HG03025 (cell line): ENCODE data around the gene SGMS2.

Experiments used
- ATAC-seq: cut with Tn5 transposase; IDR thresholded peaks from one replicate; pipeline ENCODE4 v1.9.1; 2021; ENCODE audit warnings: mild to moderate bottlenecking, moderate library complexity; ENCODE audit not compliant: unreplicated experiment, low FRiP score

Gene SGMS2

DNA sequence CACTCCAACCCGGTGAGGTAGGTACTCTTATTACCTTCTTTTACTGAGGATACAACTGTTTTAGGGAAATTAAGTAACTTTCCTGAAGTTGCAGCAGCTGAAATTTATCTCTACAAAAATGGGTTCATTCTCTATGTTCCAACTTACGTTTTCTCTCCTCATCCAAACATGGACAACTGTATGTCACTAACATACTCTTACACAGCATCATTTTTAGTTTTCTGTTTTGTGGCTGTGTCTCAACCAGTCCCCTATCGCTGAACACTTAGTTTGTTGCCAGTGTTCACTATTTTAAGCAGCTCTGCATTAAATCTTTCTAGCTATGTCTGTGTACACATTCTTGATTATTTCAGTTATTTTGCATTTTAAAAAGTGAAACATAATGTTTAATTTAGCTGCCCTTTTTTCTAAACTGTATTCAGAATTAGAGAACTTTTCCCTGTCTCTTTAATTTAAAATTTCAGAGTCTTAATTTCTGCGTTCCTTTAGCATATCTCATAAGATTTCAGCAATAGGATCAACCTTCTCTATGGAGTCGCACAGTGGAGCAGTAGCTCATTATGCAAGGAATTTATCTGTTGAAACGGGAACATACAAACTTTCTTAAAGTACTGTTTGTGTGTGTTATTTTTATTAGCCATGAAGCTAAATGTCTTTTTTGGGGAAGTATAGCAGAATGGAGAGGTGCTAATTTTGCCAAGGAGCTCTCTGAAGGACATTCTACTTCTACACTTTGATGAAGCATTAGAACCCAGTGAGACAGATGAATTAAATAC, 3.8 kb downstream of the SGMS2 start:
- ATAC-seq, result no peak

DNA sequence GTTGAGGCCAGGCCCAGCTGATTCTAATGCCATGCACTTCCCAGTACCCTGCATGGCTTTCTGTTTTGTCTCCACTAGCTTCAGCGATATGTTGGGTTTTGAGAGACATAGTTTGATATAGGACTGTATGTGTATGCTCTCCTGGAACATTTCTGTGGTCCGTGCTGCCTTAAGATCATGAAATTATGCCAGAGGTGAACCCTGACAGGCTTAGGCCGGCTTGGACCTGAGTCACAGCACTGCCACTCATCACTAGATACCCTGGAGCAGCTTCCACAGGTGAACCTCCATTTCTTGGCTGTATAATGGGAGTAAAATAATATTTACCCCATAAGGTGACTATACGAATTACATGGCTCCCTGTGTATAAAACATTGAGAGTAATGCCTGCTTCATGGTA, 6.4 kb downstream of the SGMS2 start:
- ATAC-seq, result no peak

DNA sequence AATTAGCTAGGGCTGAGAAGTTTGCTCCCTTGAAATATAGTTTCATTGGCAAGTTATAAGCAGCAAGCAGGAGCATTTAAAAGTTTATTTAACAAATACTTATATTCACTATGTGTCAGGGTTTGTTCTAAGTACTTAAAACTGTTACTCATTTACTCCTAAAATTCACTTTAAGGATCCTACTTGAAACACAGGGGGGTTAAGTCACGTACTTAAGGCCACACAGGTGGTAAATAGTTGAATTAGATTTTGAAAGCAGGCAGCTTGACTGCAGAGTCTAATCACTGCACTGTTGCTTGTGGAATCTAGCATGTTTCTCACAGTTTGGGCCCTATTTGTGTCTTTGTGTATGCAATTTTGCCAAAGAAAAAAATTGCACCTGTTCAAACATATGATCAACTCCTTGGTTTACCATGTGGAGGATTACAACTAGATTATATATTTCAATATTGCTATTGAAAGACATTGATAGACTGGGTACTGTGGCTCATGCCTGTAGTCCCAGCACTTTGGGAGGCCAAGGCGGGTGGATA, 7.6 kb downstream of the SGMS2 start:
- no peak for ATAC-seq

DNA sequence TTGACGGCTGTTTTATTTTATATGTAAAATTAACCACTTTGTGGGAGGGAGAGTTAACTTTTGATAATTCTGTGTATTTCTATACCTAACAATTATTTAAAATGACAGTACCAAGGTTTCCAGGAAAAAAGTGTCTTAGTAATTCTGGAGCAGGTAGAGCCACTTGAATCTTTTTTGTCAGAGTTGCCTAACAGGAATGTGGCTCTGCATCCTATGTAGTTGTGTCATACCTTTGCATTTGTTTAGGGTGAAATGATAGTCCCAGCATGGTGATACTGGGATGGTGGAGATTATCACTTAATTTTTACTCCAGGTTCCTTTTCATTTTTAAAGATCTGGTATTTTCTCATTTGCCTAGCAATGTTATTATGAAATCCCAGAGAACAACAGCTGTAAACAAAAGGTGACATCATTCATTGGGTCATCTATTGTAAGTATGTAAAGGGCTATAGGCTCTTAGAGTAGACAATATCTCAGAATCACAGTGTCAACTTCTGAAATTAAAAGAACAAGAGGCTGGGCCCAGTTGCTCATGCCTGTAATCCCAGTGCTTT, 9.6 kb downstream of the SGMS2 start:
- no peak for ATAC-seq

DNA sequence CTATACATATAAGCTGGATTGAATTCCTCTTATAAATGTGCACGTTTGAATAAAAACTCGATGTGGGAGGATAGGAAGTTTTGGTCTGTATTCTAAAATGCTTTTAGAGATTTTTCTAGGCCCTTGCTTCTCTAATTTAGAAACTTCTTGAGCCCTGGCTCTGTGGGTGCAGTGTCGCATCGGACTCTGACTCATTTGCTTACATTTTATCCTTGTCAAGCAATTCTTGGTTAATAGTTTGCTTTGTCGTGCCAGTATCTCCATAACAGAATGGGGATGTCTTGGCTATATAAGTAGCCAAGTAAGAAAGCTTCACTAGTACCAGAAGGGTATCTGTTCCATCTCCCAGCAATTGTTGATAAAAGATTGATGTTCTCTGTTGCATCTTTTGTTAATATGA, 10.7 kb downstream of the SGMS2 start:
- ATAC-seq, result no peak

DNA sequence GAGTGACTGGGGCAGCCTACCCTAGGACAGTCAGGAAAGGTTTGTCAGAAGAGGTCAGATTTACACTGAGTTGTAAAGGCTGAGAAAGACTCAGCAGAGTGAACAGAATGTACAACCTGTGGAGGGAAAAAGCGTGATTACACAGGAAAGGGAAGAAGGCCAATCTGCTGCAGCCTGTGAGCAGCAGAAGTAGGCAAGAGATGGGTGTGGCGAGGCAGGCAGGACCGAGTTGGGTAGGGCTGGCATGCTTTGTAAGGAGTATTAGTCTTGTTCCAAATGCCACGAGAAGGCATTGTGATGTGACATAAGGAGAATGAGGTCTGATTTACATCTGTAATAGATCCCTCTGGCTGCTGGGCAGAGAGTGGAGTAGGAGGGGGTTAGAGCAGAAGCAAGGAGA, 12.6 kb downstream of the SGMS2 start:
- ATAC-seq, result no peak

DNA sequence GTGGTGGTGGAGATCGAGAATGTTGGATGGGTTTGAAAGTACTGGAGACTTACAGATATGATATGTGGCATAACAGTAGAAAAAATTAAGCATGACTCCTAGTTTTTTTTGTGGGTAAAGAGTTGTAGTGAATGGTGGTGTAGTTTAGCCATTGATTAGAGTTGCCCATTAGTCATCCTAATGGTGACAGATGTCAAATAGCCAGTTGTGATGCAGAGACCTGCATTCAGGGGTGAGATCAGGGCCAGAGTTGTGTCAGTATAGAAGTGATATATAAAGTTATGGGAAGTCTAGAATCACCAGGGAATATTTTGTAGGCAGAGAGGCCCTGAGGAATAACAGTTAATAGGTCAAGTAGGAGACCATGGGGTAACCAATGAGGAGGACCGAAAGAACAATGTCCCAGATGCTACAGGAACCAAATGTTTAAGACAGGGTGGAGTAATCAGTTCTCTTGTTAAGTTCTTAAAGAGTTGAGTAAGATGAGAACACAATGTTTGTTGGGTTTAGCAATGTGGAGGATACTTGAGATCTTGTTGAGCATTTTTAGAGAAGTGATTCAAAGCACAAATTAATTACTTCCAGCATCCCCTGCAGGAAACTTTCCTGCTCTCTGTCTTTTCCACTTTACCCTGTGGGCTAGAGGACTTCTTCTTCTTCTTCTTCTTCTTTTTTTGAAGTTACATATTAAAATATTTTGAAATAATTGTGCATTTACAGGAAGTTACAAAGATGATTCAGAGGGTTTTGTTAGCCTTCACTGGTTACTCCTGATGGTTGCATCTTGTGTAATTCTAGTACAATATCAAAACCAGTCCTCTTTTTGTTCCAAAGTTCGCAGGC, 13.3 kb downstream of the SGMS2 start:
- no peak for ATAC-seq

DNA sequence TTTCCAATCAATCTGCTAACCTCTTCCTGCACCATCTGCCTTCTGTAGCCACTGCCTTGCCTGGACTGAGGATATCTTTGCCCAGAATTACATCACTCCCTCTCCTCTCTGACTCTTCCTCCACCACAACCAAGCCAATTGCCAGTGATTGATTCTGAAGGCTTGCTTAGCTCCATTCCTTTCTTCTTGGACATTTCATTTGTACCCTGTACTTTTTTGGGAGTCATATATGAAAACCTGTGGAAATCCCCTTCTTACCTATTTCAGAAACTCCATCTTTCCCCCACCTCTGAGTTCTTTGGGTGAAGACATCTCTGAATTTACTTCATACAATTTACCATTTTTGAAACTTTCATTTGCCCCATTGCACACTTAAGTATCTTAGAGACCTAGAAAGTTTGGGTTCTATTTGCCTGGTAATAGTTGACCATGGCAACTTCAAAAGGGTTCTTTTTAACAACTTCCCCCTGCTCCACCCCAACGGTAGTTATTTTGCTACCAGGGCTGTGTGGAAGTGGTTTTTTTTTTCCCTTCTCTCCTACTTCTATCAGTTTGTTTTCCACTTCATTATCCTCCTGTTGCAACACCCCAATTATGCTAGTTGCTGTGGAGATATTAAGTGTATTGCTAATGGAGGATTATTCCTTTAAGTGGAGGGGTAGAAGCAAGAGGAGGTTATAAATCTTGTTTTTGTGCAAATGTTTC, 14.3 kb downstream of the SGMS2 start:
- no peak for ATAC-seq

DNA sequence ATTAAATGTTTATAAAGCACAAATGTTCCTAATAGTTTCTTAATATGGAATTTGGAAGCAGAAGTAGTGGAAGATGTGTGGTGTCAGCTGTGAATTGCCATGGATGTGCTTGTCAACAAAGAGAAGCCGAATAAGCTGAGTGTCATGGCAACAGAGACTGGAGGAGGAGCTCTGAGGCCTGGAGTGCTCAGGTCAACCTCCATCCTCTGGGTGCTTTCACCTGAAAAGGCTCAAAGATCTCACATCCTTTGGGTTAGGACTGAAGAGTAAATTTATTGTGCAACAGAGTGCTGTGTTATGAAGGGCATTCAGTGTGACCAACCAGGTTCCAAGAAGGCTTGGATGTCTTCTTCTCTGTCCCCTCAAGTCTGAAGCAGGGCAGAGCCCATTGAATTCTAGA, 18.7 kb downstream of the SGMS2 start:
- ATAC-seq, result no peak

DNA sequence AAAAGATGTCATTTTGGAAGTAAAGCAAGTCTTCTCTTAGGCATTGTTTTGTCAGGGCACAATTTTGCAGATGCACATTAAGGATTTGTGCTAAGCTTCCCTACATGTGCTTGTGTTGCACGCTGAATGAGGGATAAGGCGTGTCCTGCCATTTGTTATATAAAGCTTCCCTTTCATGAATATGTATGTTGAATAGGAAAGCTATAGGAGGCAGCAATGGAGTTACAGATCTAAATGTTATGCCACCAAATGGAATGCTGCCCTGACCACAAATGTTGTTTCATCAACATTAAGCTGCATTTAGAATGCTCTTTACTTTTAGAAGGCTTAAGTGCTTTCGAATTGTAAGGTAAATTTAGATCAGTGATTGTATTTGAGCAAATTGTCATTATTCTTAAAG, 20.9 kb downstream of the SGMS2 start:
- ATAC-seq, result no peak

DNA sequence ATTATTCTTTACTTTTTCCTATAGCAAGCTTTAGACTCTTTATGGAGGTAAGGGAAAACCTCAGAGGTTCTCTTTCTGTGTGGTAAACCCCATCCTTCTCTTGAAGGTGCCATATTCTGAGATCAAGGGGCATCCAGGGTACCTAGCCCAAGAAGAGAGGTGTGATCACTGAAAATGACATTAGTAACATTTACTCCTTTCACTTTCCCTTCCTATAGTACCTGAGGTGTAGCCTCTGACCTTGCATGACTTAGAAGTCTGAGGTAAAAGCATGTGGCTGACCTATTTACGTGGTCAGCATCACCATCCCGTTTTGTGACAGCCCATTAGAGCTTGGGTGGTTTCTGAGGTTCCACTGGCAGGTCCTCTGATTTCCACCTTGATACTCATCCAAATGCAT, 25.7 kb downstream of the SGMS2 start:
- ATAC-seq, result no peak

DNA sequence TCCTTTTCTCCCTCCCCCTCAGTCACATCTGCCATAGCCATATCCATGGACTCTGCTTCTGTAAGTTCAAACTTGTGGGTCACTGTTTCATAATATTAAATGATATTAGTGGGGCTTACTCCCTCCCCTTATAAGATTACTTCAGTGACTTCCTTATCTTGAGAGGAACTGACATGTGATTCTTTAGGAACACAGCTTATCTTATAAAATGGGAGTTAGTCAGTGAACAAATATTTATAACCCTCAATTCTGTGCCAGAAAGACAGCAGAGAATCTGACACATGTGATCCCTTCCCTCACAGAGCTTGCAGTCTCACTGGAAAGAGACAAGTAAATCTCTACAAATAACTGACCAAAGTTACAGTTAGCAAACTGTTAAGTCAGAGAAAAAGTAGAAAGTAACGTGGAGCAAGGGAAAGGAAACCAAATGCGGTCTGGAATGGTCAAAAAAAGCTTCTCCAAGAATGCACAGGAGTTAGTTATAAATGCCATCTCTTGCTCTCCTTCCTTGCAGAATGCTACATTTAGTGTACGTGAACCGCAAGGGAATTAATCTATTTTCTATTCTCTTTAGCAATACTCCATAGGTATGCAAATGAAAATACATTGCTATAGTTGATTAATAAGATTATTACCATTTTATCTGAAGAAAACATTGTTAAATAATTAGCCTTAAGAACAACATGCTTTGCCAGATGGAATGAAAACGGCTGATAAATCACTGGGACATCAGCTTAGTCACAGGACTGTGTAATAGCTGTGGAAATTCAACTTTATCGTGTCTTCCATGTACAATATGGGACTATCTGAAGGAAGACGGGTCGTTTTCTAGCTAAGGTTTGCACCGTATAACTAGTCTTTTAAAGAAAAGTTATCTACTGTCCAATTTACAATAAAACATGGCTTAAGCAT, 29.0 kb downstream of the SGMS2 start:
- no peak for ATAC-seq

DNA sequence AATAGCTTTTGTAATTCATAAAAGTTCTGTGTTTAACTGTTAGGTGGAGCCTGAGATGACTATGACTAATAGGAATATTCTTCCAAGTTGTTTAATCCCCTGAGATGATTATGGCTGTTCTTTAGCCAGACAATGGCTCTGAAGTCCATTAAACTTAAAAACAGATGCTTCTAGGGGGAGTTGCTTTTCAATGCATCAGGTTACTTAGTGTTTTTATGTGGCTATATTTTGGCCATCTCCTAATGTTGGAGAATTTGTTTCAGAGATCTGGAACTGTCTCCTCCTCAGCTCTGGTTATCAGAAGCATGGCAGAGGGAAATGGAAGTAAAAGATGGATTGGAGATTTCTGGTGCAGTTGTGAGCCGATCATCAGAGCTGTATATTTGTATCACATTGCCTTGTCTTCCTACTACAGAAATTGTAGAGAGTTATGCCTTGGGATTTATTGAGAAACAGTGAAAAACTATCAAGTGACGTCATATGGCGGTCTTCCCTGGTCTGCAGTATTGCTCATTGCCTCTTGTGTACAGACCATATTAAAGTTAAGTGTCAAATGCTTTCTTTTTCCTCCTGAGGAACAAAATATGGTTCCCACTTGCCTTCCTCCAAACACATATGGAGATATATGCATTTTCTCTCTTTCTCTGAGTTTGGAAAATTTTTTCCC, 29.8 kb downstream of the SGMS2 start:
- no peak for ATAC-seq

DNA sequence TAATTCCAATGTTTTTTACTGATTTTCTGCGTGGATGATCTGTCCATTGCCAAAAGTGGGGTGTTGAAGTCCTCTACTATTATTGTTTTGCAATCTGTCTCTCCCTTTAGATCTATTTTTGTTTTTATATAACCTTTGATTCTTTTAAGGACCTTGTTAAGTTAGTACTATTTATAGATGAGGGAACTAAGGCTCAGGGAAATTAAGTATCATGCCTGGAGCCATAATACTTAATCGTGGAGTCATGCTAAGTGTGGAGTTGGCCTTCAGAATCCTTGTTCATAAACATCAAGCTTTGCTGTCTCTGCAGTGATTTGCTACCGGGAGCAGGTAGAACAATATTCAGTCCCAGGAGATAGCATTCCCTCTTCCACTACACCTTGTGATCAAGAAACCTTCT, 31.0 kb downstream of the SGMS2 start:
- no peak for ATAC-seq

DNA sequence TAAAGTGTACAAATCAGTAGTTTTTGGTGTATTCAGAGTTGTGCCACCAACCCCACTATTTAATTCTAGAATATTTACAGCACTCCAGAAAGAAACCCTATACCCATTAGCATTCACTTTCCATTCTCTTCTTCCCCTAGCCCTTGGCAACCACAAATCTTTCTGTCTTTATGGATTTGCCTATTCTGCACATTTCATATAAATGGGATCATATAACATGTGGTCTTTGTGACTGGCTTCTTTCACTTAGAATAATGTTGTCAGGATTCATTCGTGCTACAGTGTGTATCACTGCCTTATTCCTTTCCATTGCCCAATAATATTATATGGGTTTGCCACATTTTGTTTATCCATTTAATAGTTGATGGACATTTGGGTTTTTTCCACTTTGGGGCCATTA, 32.2 kb downstream of the SGMS2 start:
- no peak for ATAC-seq

DNA sequence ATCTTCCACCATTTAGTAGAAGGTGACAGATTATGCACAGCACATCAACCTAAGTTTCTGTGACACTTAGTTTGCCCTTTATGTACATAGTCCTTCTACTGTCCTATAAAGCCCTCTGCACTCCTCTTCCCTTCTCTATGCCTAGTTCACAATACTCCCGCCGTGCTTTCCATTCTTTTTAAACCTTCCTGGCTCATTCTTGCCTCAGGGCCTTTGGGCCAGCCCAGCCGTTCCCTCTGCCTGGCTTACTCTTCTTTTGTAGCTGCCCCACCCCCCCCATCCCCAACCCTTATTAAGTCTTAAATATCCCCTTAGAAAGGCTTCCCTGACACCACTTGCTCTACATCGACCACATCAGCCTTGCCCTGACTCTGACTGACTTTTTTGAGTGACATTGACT, 33.0 kb downstream of the SGMS2 start:
- no peak for ATAC-seq

DNA sequence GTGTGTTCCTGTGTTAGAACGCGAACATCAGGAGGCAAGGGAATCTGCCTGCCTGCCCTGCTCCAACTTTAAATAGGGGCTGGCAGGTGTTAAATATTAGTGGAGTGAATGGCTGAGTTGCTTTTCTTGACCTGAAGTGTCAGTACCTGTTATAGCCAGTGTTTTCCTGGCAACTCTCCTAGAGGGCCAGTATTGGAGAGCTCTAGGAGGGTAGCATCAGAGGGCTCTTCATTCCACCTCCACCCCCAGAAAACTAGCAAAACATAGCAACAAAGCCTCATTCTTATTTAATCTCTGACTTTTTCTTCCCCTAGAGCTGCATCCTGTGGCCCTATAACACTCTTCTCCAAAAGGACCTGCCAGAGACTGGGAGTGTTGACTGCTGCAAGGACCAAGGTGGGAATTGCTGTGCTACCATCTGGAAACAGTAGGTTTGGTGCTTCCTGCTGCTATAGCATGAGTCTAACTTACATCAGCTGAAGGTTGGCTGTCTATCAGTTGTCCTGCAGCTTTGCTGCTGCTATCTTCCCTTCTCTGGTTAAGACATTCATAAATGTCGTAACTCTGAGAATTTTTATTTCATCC, 33.5 kb downstream of the SGMS2 start:
- ATAC-seq, result no peak

DNA sequence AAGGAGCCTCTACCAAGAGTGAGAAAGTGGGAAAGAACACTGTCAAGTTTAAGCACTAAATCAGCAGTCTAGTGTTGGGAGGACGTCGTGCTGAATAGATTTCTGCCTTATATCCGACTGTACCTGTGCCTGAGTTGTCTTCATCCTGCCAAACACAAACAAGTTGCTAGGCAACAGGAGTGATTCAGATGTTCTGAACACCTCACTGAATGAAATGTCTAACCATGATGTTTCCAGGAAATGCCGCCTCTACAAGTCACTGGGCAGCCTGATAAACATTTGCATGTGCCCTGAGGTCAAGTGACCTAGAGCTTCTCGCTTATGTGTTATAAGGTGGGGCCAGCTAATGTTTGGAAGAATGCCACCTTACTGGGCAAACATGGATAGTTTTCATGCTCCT, 37.9 kb downstream of the SGMS2 start:
- no peak for ATAC-seq

DNA sequence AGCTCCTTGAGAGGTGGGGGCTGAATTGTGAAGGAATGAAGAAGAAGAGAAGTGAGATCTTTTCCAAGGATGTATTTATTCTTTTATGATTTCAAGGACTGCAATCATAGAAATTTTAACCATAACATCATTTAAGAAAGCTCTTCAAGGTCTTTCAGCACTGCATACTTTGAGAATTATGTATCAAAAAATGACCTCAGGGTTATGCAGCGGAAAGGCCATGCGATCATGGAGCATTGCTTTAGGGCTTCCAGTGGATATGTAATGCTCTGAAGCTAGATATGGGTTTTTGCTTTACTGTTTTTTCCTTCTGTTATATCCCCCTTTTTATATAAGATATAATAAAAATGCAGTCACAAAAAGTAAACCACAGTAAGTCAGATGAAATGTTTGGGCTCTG, 38.7 kb downstream of the SGMS2 start:
- ATAC-seq, result no peak
